ENCODE measurements around the gene ZDHHC5.

Gene ZDHHC5

GRCh38 chr11:57645689-57646085 is 22.2 kb upstream of the ZDHHC5 start:
- no peak overlapping the region for H3K27ac ChIP-seq
- TF ChIP-seq CTCF (conservative IDR thresholded peaks at IDR 0.05): no peak

GRCh38 chr11:57646194-57646798 is 21.6 kb upstream of the ZDHHC5 start:
- H3K27ac ChIP-seq: no peak overlapping the region
- TF ChIP-seq CTCF (conservative IDR thresholded peaks at IDR 0.05): no peak

GRCh38 chr11:57646799-57647303 is 21.1 kb upstream of the ZDHHC5 start:
- no peak overlapping the region for H3K27ac ChIP-seq
- TF ChIP-seq CTCF (conservative IDR thresholded peaks at IDR 0.05): no peak

- TF ChIP-seq CTCF (conservative IDR thresholded peaks at IDR 0.05): no peak
- H3K27ac ChIP-seq: no peak overlapping the region
Observed at GRCh38 chr11:57647372-57647771, 20.5 kb upstream of the ZDHHC5 start.

GRCh38 chr11:57647960-57648800 is 19.7 kb upstream of the ZDHHC5 start:
- TF ChIP-seq CTCF (conservative IDR thresholded peaks at IDR 0.05): no peak
- no peak overlapping the region for H3K27ac ChIP-seq

- no peak for TF ChIP-seq CTCF (conservative IDR thresholded peaks at IDR 0.05)
Observed at GRCh38 chr11:57648801-57649735, 18.8 kb upstream of the ZDHHC5 start.

More at GRCh38 chr11:57648801-57649735, 18.8 kb upstream of the ZDHHC5 start:
- H3K27ac ChIP-seq: no peak overlapping the region
